ENCODE data around the gene ATRNL1. TPM values are rescaled to one million over a fixed set of nuclear protein-coding genes. Genes with fewer than 3 reads are reported as not detected.

The ATRNL1 gene
- total and polyA plus RNA-seq, 2 of the 8 experiments (the other 6 are each of a cell fraction or from before 2014, with no cell fraction given), result 5.1 to 17.6 TPM

DNA sequence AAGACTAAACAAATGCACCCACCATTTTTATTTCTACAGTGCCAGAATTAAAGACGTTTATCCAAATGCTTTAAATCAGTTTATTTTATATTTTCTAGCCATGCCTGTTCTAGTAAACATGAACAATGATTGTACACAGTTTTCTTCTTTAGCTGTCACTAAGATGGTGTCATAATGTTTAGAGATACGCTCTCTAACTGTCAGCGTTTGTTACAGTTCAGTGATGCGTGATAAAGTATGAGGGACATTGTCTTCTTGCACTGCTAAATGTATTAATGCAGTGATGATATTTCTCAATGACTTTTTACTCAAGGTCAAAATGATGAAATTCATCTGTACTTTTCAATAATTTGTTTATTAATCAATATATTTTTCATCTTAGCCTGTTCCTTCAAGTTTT is 513.6 kb downstream of the ATRNL1 start:
- 85% methylated on average over 4 of the region's 4 CpGs; no CpG with 5 or more reads in 1 of the 2 experiments for WGBS, 2 experiments (ENCODE audit: extremely low coverage in 1 of 2, insufficient coverage in 1 of 2, insufficient read length in 1 of 2, insufficient replicate concordance in 2 of 2, low coverage in 1 of 2, low lambda C conversion rate in 2 of 2, missing lambda C conversion rate in 1 of 2)
- H2BK20ac ChIP-seq (ENCODE audit: low read length), result no peak overlapping the region
- no peak overlapping the region for H2BK5ac ChIP-seq (ENCODE audit: low read depth, low read length)
- H3K79me1 ChIP-seq (ENCODE audit: low read depth, low read length), result no peaks in the 10 kb centered on the region
- H3K9me3 ChIP-seq (ENCODE audit: insufficient read depth in 2 of 2, low read depth in 1 of 2, low read length in 1 of 2), result no peaks in the 10 kb centered on the region
- no peaks in the 10 kb centered on the region for H3K79me2 ChIP-seq (ENCODE audit: control insufficient read depth in 1 of 2, insufficient read depth in 2 of 2, low read length in 2 of 2)
- H3K56ac ChIP-seq (replicated peaks; ENCODE audit: insufficient read length, low read depth, low read length), result no peak overlapping the region
- ChIA-PET CTCF (ENCODE audit: partially characterized antibody) (no interaction called here), POLR2A (ENCODE audit: partially characterized antibody) (no interaction called here)
- H4K20me1 ChIP-seq (replicated peaks in 1 of 2; ENCODE audit: control insufficient read depth in 1 of 2, insufficient read depth in 2 of 2, low read length in 2 of 2), result no peaks in the 10 kb centered on the region
- H3K4ac ChIP-seq (replicated peaks; ENCODE audit: insufficient read length, low read depth, low read length), result no peak overlapping the region
- no peak overlapping the region for H3K14ac ChIP-seq (ENCODE audit: insufficient read length)
- no peak overlapping the region for H3K27ac ChIP-seq (ENCODE audit: low read depth, low read length)
- H3K18ac ChIP-seq (ENCODE audit: extremely low read depth, low read length), result no peak overlapping the region
- H4K91ac ChIP-seq (replicated peaks; ENCODE audit: insufficient read length, low read length), result no peak overlapping the region
- no peak overlapping the region for H2AK5ac ChIP-seq (ENCODE audit: low read depth, low read length)
- no peak overlapping the region for H2BK12ac ChIP-seq (ENCODE audit: low read depth, low read length)
- no peaks in the 10 kb centered on the region for H3K4me1 ChIP-seq (replicated peaks in 1 of 4; ENCODE audit: control insufficient read depth in 3 of 4, insufficient read depth in 4 of 4, low read length in 3 of 4)
- H2AFZ ChIP-seq (ENCODE audit: low read length), result no peak overlapping the region
- no peak overlapping the region for H3K23ac ChIP-seq (ENCODE audit: insufficient read length)
- H3K4me3 ChIP-seq (ENCODE audit: extremely low read depth in 1 of 4, insufficient read depth in 2 of 4, low read depth in 3 of 4, low read length in 4 of 4), result no peak overlapping the region
- DNase-seq (ENCODE audit: low read depth in 1 of 2, low spot score in 2 of 2) (no peak), FAIRE-seq (no peak)
- no peak overlapping the region for H3K4me2 ChIP-seq (ENCODE audit: insufficient read depth in 1 of 2, low read depth in 2 of 2, low read length in 2 of 2)
- no peak overlapping the region for H3K9ac ChIP-seq (replicated peaks in 1 of 4; ENCODE audit: extremely low read depth in 1 of 4, low read depth in 3 of 4, low read length in 3 of 4)
- H2BK15ac ChIP-seq (ENCODE audit: low read length), result no peak overlapping the region
- no peaks in the 10 kb centered on the region for H3K23me2 ChIP-seq (ENCODE audit: low read depth, low read length)
- no peak overlapping the region for H4K8ac ChIP-seq (ENCODE audit: extremely low read depth, insufficient read depth, low read length)
- no peaks in the 10 kb centered on the region for H3K27me3 ChIP-seq (replicated peaks in 1 of 4; ENCODE audit: control insufficient read depth in 3 of 4, extremely low read depth in 1 of 4, insufficient read depth in 3 of 4, low read length in 3 of 4)
- H2BK120ac ChIP-seq (replicated peaks; ENCODE audit: low read depth, low read length), result no peak overlapping the region
- H4K5ac ChIP-seq (ENCODE audit: insufficient read length, low read depth, low read length), result no peak overlapping the region
- H3K36me3 ChIP-seq (ENCODE audit: control insufficient read depth in 2 of 4, insufficient read depth in 4 of 4, low read length in 3 of 4), result no peaks in the 10 kb centered on the region
- TF ChIP-seq RNF2 (IDR thresholded peaks at IDR 0.05; ENCODE audit: borderline replicate concordance, low read depth, low read length, missing control alignments, poor library complexity, severe bottlenecking) (no peak), CHD2 (IDR thresholded peaks at IDR 0.05; ENCODE audit: low read length) (no peak), TBP (IDR thresholded peaks at IDR 0.05; ENCODE audit: low read depth, low read length) (no peak), CBX5 (IDR thresholded peaks at IDR 0.05; ENCODE audit: low read depth, low read length) (no peak), CHD1 (IDR thresholded peaks at IDR 0.05; ENCODE audit: low read depth, low read length) (no peak), SIX5 (IDR thresholded peaks at IDR 0.05; ENCODE audit: low read depth, low read length) (no peak), ZNF274 (IDR thresholded peaks at IDR 0.05; ENCODE audit: borderline replicate concordance, extremely low read depth, low read length) (no peak), SRF (IDR thresholded peaks at IDR 0.05; ENCODE audit: low read depth, low read length) (no peak)

Data from H1 (cell line).